OCI-LY7 (cell line): ENCODE measurements around the gene OPCML. TPM values are rescaled to one million over a fixed set of nuclear protein-coding genes. Genes with fewer than 3 reads are reported as not detected.

Experiments used
- BruUV-seq: library from RNA; stranded (reverse); fragments of 400-500 nt; replicated peaks from 2 replicates; lab custom pipeline; 2021; lab: Mats Ljungman, UMichigan
- CTCF ChIA-PET: fragments of 300-600 bp; sonication (Branson Sonifier 250); formaldehyde crosslinking; loops from one replicate; lab custom pipeline; 2022; ENCODE audit warnings: antibody characterized with exemption; ENCODE audit not compliant: unreplicated experiment; lab: Charles Lee
- POLR2A ChIA-PET: fragments of 300-600 bp; sonication (Branson Sonifier 250); formaldehyde crosslinking; loops from one replicate; lab custom pipeline; 2022; ENCODE audit warnings: antibody characterized with exemption; lab: Charles Lee
- DNase-seq: peaks from one replicate; pipeline ENCODE4 v3.0.0-alpha.2; 2015; ENCODE audit warnings: low spot score
- H2AFZ ChIP-seq: fragments of 200-600 bp; sonication (generic), shearing (Covaris generic); 2 replicates; pipeline ENCODE4 v1.6.1; 2014; ENCODE audit warnings: mild to moderate bottlenecking, antibody characterized with exemption, low read length, moderate library complexity
- H3K27ac ChIP-seq: fragments of 200-600 bp; sonication (generic); 2 replicates; pipeline ENCODE4 v1.5.1; 2014; ENCODE audit warnings: mixed run types, low read depth, mild to moderate bottlenecking, moderate library complexity, low read length, inconsistent platforms; ENCODE audit not compliant: poor library complexity, severe bottlenecking
- H3K36me3 ChIP-seq: fragments of 200-600 bp; sonication (generic); 2 replicates; pipeline ENCODE4 v1.6.1; 2014; ENCODE audit warnings: mild to moderate bottlenecking, antibody characterized with exemption, low read length, moderate library complexity, mixed read lengths; ENCODE audit not compliant: insufficient read depth
- H3K4me1 ChIP-seq: fragments of 200-600 bp; sonication (generic); 2 replicates; pipeline ENCODE4 v1.5.1; 2014; ENCODE audit warnings: mild to moderate bottlenecking, low read length; ENCODE audit not compliant: insufficient read depth, poor library complexity, severe bottlenecking
- H3K4me2 ChIP-seq: fragments of 200-600 bp; sonication (generic); 2 replicates; pipeline ENCODE4 v1.6.1; 2014; ENCODE audit warnings: mild to moderate bottlenecking, low read length
- H3K4me3 ChIP-seq: fragments of 200-600 bp; sonication (generic); 2 replicates; pipeline ENCODE4 v1.5.1; 2014; ENCODE audit warnings: mild to moderate bottlenecking, low read depth, low read length; ENCODE audit not compliant: poor library complexity, severe bottlenecking
- H3K79me2 ChIP-seq: fragments of 200-600 bp; sonication (generic); 2 replicates; pipeline ENCODE4 v1.6.1; 2016; ENCODE audit warnings: low read depth, mild to moderate bottlenecking, low read length, moderate library complexity, mixed read lengths; ENCODE audit not compliant: insufficient read depth
- H3K9me2 ChIP-seq: fragments of 200-600 bp; sonication (generic); 2 replicates; pipeline ENCODE4 v1.6.1; 2016; ENCODE audit warnings: mild to moderate bottlenecking, low read length, mixed read lengths; ENCODE audit not compliant: insufficient read depth
- H3K9me3 ChIP-seq: fragments of 200-600 bp; sonication (generic); 2 replicates; pipeline ENCODE4 v1.6.1; 2014; ENCODE audit warnings: mild to moderate bottlenecking, mixed run types, low read length, mixed read lengths
- H4K20me1 ChIP-seq: fragments of 200-600 bp; sonication (generic); 2 replicates; pipeline ENCODE4 v1.6.1; 2014; ENCODE audit warnings: mild to moderate bottlenecking, antibody characterized with exemption, low read length, moderate library complexity, mixed read lengths; ENCODE audit not compliant: insufficient read depth
- EZH2phosphoT487 ChIP-seq: fragments of 200-600 bp; sonication (generic); IDR thresholded peaks from 2 replicates; pipeline ENCODE4 v1.6.1; 2018; ENCODE audit warnings: low read depth, borderline replicate concordance, mild to moderate bottlenecking, mixed run types, antibody characterized with exemption, low read length, moderate library complexity, mixed read lengths
- intact Hi-C: fragments of 100-400 bp; cut with micrococcal nuclease; formaldehyde crosslinking; loops from one replicate; pipeline ENCODE4 v1.10.0; 2022; ENCODE audit not compliant: unreplicated experiment
- total RNA-seq, 2 experiments: library from RNA; depleted of rRNA in 1 of 2; stranded (reverse); fragments of >200 nt in 1 of 2; shearing (Covaris generic) in 1 of 2; gene quantifications; 2 replicates each; pipeline ENCODE4 v1.2.3, GENCODE V29; 2014 to 2022
- TF ChIP-seq, protein P1 (sequence below): fragments of 200-600 bp; sonication (generic); conservative IDR thresholded peaks from 2 replicates; pipeline ENCODE4 v1.5.1; 2014; ENCODE audit warnings: mild to moderate bottlenecking, antibody characterized with exemption, low read length, moderate library complexity, mixed read lengths

OPCML gene
- total RNA-seq, 2 experiments from 2014 or later, result not detected

GRCh38 chr11:132640952-132641351 lies 891.3 kb downstream of the OPCML start:
- Histone ChIP-seq H3K27ac (no peak overlapping the region), H2AFZ (no peak overlapping the region), H4K20me1 (no peaks in the 10 kb centered on the region), H3K4me3 (no peak overlapping the region), H3K4me1 (no peaks in the 10 kb centered on the region), H3K79me2 (no peaks in the 10 kb centered on the region), H3K9me3 (no peaks in the 10 kb centered on the region), H3K4me2 (no peak overlapping the region), H3K9me2 (no peaks in the 10 kb centered on the region), H3K36me3 (no peaks in the 10 kb centered on the region)
- no peak for DNase-seq
- POLR2A ChIA-PET, result no interaction called here
- CTCF ChIA-PET, result no interaction called here
- no TSS peak for BruUV-seq
- TF ChIP-seq EZH2phosphoT487, result no peak
- TF ChIP-seq, protein P1, sequence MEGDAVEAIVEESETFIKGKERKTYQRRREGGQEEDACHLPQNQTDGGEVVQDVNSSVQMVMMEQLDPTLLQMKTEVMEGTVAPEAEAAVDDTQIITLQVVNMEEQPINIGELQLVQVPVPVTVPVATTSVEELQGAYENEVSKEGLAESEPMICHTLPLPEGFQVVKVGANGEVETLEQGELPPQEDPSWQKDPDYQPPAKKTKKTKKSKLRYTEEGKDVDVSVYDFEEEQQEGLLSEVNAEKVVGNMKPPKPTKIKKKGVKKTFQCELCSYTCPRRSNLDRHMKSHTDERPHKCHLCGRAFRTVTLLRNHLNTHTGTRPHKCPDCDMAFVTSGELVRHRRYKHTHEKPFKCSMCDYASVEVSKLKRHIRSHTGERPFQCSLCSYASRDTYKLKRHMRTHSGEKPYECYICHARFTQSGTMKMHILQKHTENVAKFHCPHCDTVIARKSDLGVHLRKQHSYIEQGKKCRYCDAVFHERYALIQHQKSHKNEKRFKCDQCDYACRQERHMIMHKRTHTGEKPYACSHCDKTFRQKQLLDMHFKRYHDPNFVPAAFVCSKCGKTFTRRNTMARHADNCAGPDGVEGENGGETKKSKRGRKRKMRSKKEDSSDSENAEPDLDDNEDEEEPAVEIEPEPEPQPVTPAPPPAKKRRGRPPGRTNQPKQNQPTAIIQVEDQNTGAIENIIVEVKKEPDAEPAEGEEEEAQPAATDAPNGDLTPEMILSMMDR, result no peak
- intact Hi-C loops, result no loop called here

- H3K4me1 ChIP-seq, result no peaks in the 10 kb centered on the region
- POLR2A ChIA-PET, result no interaction called here
Observed at GRCh38 chr11:132639986-132640385, 892.3 kb downstream of the OPCML start.

GRCh38 chr11:132639403-132639802 lies 892.9 kb downstream of the OPCML start:
- ChIA-PET CTCF (no interaction called here), POLR2A (no interaction called here)
- no peaks in the 10 kb centered on the region for H4K20me1 ChIP-seq
- H3K4me3 ChIP-seq, result no peak overlapping the region
- H2AFZ ChIP-seq, result no peak overlapping the region
- H3K79me2 ChIP-seq, result no peaks in the 10 kb centered on the region
- no peaks in the 10 kb centered on the region for H3K9me2 ChIP-seq
- intact Hi-C loops, result no loop called here
- no peaks in the 10 kb centered on the region for H3K4me1 ChIP-seq
- no peak overlapping the region for H3K4me2 ChIP-seq
- TF ChIP-seq, protein P1, result no peak
- TF ChIP-seq EZH2phosphoT487, result no peak
- DNase-seq, result no peak
- H3K27ac ChIP-seq, result no peak overlapping the region
- no peaks in the 10 kb centered on the region for H3K36me3 ChIP-seq
- BruUV-seq, result no TSS peak
- no peaks in the 10 kb centered on the region for H3K9me3 ChIP-seq

More at GRCh38 chr11:132639986-132640385, 892.3 kb downstream of the OPCML start:
- TF ChIP-seq EZH2phosphoT487, result no peak
- TF ChIP-seq, protein P1, result no peak
- no peak overlapping the region for H2AFZ ChIP-seq
- H3K9me2 ChIP-seq, result no peaks in the 10 kb centered on the region
- intact Hi-C loops, result no loop called here
- no peak overlapping the region for H3K27ac ChIP-seq
- no peak overlapping the region for H3K4me3 ChIP-seq
- no peaks in the 10 kb centered on the region for H4K20me1 ChIP-seq
- H3K4me2 ChIP-seq, result no peak overlapping the region
- no peaks in the 10 kb centered on the region for H3K79me2 ChIP-seq
- H3K36me3 ChIP-seq, result no peaks in the 10 kb centered on the region
- BruUV-seq, result no TSS peak
- CTCF ChIA-PET, result no interaction called here
- DNase-seq, result no peak
- no peaks in the 10 kb centered on the region for H3K9me3 ChIP-seq
